RCC 7860 (cell line): ENCODE data around the gene LRRC18.

Experiments used
- DNase-seq: peaks from one replicate; pipeline ENCODE4 v3.0.0-alpha.2; 2015; ENCODE audit warnings: low spot score
- FAIRE-seq: peaks from 2 replicates; lab custom pipeline; 2012; peaks lifted over from hg19 to GRCh38; lab: Jason Lieb, UNC

Gene LRRC18

GRCh38 chr10:48923748-48924147 is 15.9 kb downstream of the LRRC18 start:
- FAIRE-seq (no peak), DNase-seq (no peak)

GRCh38 chr10:48913674-48914073 is 26.0 kb downstream of the LRRC18 start:
- FAIRE-seq (no peak), DNase-seq (no peak)

GRCh38 chr10:48910548-48910947 is 29.1 kb downstream of the LRRC18 start:
- no peak for FAIRE-seq
- DNase-seq = no peak

- FAIRE-seq = no peak
- DNase-seq = no peak
Measured at GRCh38 chr10:48907730-48908129, 31.9 kb downstream of the LRRC18 start.

- FAIRE-seq = no peak
- no peak for DNase-seq
Measured at GRCh38 chr10:48906841-48907240, 32.8 kb downstream of the LRRC18 start.

- FAIRE-seq (no peak), DNase-seq (no peak)
Measured at GRCh38 chr10:48905311-48905710, 34.3 kb downstream of the LRRC18 start.

- no peak for FAIRE-seq
- DNase-seq = no peak
Measured at GRCh38 chr10:48904861-48905260, 34.8 kb downstream of the LRRC18 start.

GRCh38 chr10:48903151-48903550 is 36.5 kb downstream of the LRRC18 start:
- FAIRE-seq (no peak), DNase-seq (no peak)

GRCh38 chr10:48902096-48902495 is 37.5 kb downstream of the LRRC18 start:
- DNase-seq (no peak), FAIRE-seq (no peak)

- FAIRE-seq (no peak), DNase-seq (no peak)
Measured at GRCh38 chr10:48901319-48901718, 38.3 kb downstream of the LRRC18 start.

GRCh38 chr10:48900371-48900801 is 39.3 kb downstream of the LRRC18 start:
- FAIRE-seq = no peak
- DNase-seq = no peak

GRCh38 chr10:48899781-48900180 is 39.9 kb downstream of the LRRC18 start:
- DNase-seq = no peak
- no peak for FAIRE-seq

GRCh38 chr10:48898426-48898825 is 41.2 kb downstream of the LRRC18 start:
- FAIRE-seq (no peak), DNase-seq (no peak)

- no peak for DNase-seq
- FAIRE-seq = no peak
Measured at GRCh38 chr10:48897441-48897790, 42.2 kb downstream of the LRRC18 start.

- DNase-seq = no peak
- FAIRE-seq = no peak
Measured at GRCh38 chr10:48896756-48897440, 42.7 kb downstream of the LRRC18 start.

GRCh38 chr10:48895803-48896195 is 43.8 kb downstream of the LRRC18 start:
- no peak for FAIRE-seq
- DNase-seq = no peak

GRCh38 chr10:48894911-48895802 is 44.5 kb downstream of the LRRC18 start:
- DNase-seq (no peak), FAIRE-seq (no peak)

GRCh38 chr10:48890888-48891850 is 48.5 kb downstream of the LRRC18 start:
- DNase-seq (no peak), FAIRE-seq (no peak)

GRCh38 chr10:48887982-48888381 is 51.7 kb downstream of the LRRC18 start:
- DNase-seq (no peak), FAIRE-seq (no peak)

GRCh38 chr10:48885376-48885775 is 54.3 kb downstream of the LRRC18 start:
- no peak for FAIRE-seq
- DNase-seq = no peak
